Liver (tissue), 9 donors: ENCODE results near the gene COX17. TPM values are rescaled to one million over a fixed set of nuclear protein-coding genes. Genes with fewer than 3 reads are reported as not detected.

Experiments used
- DNase-seq: peaks from one replicate; pipeline ENCODE4 v3.0.0-alpha.2; 2017; ENCODE audit warnings: low spot score
- H3K27ac ChIP-seq, 2 donors: one replicate each; pipeline ENCODE4 v1.7.0; 2013; ENCODE audit warnings: inconsistent platforms in 2 of 2, low read length in 2 of 2, control low read depth in 1 of 2, low read depth in 1 of 2, mild to moderate bottlenecking in 1 of 2
- H3K27me3 ChIP-seq, 4 donors: one replicate each; pipeline versions ENCODE4 v1.6.1 to v1.7.0; 2013; ENCODE audit warnings: low read length in 3 of 4, inconsistent platforms in 1 of 4, mild to moderate bottlenecking in 1 of 4, moderate library complexity in 1 of 4; ENCODE audit not compliant: control insufficient read depth in 4 of 4, insufficient read depth in 4 of 4
- H3K36me3 ChIP-seq, 4 donors: one replicate each; pipeline versions ENCODE4 v1.6.1 to v1.7.0; 2013; ENCODE audit warnings: low read length in 3 of 4, mild to moderate bottlenecking in 3 of 4, low read depth in 1 of 4, moderate library complexity in 1 of 4; ENCODE audit not compliant: control insufficient read depth in 4 of 4, insufficient read depth in 3 of 4
- H3K4me1 ChIP-seq, 4 donors: one replicate each; pipeline versions ENCODE4 v1.6.1 to v1.7.0; 2013; ENCODE audit warnings: low read length in 3 of 4, mild to moderate bottlenecking in 3 of 4, moderate library complexity in 1 of 4; ENCODE audit not compliant: control insufficient read depth in 4 of 4, insufficient read depth in 4 of 4
- H3K4me3 ChIP-seq, 3 donors: one replicate each; pipeline versions ENCODE4 v1.6.1 to v1.7.0; 2013; ENCODE audit warnings: low read length in 3 of 3, control low read depth in 1 of 3, low read depth in 1 of 3, mild to moderate bottlenecking in 1 of 3
- H3K9ac ChIP-seq, 2 donors: one replicate each; pipeline ENCODE4 v1.7.0; 2013; ENCODE audit warnings: low read length in 2 of 2, mild to moderate bottlenecking in 2 of 2, moderate library complexity in 2 of 2, control low read depth in 1 of 2, low read depth in 1 of 2
- H3K9me3 ChIP-seq, 4 donors: one replicate each; pipeline versions ENCODE4 v1.6.1 to v1.7.0; 2013; ENCODE audit warnings: low read length in 3 of 4; ENCODE audit not compliant: control insufficient read depth in 4 of 4
- EGR1 ChIP-seq, 2 donors: IDR thresholded peaks; 2 replicates each; pipeline ENCODE4 v1.6.1; 2016 to 2018; ENCODE audit warnings: antibody characterized with exemption in 2 of 2, low read depth in 2 of 2
- FOXA1 ChIP-seq: IDR thresholded peaks from 2 replicates; pipeline ENCODE4 v1.6.1; 2016; ENCODE audit warnings: antibody characterized with exemption
- FOXA2 ChIP-seq: IDR thresholded peaks from 2 replicates; pipeline ENCODE4 v1.6.1; 2016; ENCODE audit warnings: antibody characterized with exemption
- GABPA ChIP-seq, 2 donors: IDR thresholded peaks in 1 of 2; conservative IDR thresholded peaks in 1 of 2; 2 replicates each; pipeline ENCODE4 v1.6.1; 2016; ENCODE audit warnings: antibody characterized with exemption in 2 of 2, mild to moderate bottlenecking in 1 of 2, moderate library complexity in 1 of 2
- HNF4G ChIP-seq: IDR thresholded peaks from 2 replicates; pipeline ENCODE4 v1.6.1; 2016; ENCODE audit warnings: antibody characterized with exemption
- JUND ChIP-seq, 2 donors: IDR thresholded peaks; 2 replicates each; pipeline ENCODE4 v1.6.1; 2016; ENCODE audit warnings: antibody characterized with exemption in 2 of 2
- NR2F2 ChIP-seq: IDR thresholded peaks from 2 replicates; pipeline ENCODE4 v1.6.1; 2016; ENCODE audit warnings: antibody characterized with exemption
- RAD21 ChIP-seq, 2 donors: IDR thresholded peaks; 2 replicates each; pipeline ENCODE4 v1.6.1; 2016; ENCODE audit warnings: antibody characterized with exemption in 2 of 2, mild to moderate bottlenecking in 2 of 2
- RXRA ChIP-seq, 2 donors: IDR thresholded peaks; 2 replicates each; pipeline ENCODE4 v1.6.1; 2017 to 2018; ENCODE audit warnings: antibody characterized with exemption in 2 of 2, mild to moderate bottlenecking in 1 of 2
- SP1 ChIP-seq: IDR thresholded peaks from 2 replicates; pipeline ENCODE4 v1.6.1; 2018; ENCODE audit warnings: antibody characterized with exemption, mild to moderate bottlenecking
- TAF1 ChIP-seq: conservative IDR thresholded peaks from 2 replicates; pipeline ENCODE4 v1.6.1; 2016; ENCODE audit warnings: antibody characterized with exemption, mild to moderate bottlenecking
- YY1 ChIP-seq: IDR thresholded peaks from 2 replicates; pipeline ENCODE4 v1.6.1; 2016; ENCODE audit warnings: antibody characterized with exemption, mild to moderate bottlenecking
- WGBS: extraction: QIAGEN DNeasy Blood & Tissue Kit; methylation state at CpG from one replicate; pipeline ENCODE4 v1.1.7; 2013; 5-methylcytosine and 5-hydroxymethylcytosine counted together
- polyA plus RNA-seq, 2 donors: library from polyadenylated mRNA; stranded (reverse) in 1 of 2; unstranded in 1 of 2; fragments of 200-250 nt in 1 of 2; fragments of >200 nt in 1 of 2; fragmentation: Nextera tagmentation in 1 of 2; extraction: Ambion mirVana in 1 of 2; gene quantifications; one replicate each; pipeline versions ENCODE4 v1.2.1 to v1.2.3, GENCODE V29; 2013 to 2015
- total RNA-seq, 2 donors: library from RNA; depleted of rRNA; stranded (reverse); fragments of >200 nt; gene quantifications; one replicate each; pipeline ENCODE4 v1.2.3, GENCODE V29; 2014
- TF ChIP-seq, protein P1 (sequence below): IDR thresholded peaks from 2 replicates; pipeline ENCODE4 v1.6.1; 2016; ENCODE audit warnings: antibody characterized with exemption
- TF ChIP-seq, protein P2 (sequence below): IDR thresholded peaks from 2 replicates; pipeline ENCODE4 v1.6.1; 2016; ENCODE audit warnings: antibody characterized with exemption, mild to moderate bottlenecking
- TF ChIP-seq, protein P3 (sequence below): fragments of 150-350 bp; IDR thresholded peaks from 2 replicates; pipeline ENCODE4 v1.5.1; 2017; ENCODE audit warnings: improper control_type of control experiment, low read depth, low read length; ENCODE audit not compliant: missing input control
- TF ChIP-seq, protein P4 (sequence below): IDR thresholded peaks from 2 replicates; pipeline ENCODE4 v1.6.1; 2016; ENCODE audit warnings: antibody characterized with exemption
- TF ChIP-seq, protein P5 (sequence below): IDR thresholded peaks from 2 replicates; pipeline ENCODE4 v1.6.1; 2016; ENCODE audit warnings: antibody characterized with exemption
- donor health status: healthy.
- donor health status: healthy.
- donor health status: healthy.
- donor health status: healthy.
- donor health status: healthy.

Gene COX17
- total and polyA plus RNA-seq, 4 donors, result 10.3 to 164 (median 49.0) TPM

DNA sequence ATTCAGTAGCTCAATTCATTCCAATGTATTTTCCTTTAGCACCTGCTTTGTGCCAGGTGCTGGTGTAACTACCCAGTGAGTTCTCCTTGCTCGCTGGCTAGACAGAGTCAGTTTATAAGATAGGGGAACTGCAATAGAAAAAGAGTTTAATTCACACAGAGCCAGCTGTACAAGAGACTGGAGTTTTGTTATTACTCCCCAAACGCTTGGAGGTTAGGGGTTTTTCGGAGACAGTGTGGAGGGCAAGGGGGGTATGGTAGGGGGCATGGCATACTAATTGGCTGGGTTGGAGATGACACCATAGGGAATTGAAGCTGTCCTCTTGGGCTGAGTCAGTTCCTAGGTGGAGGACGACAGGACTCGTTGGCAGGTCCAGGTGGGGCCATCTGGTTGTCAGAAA, 20.2 kb upstream of the COX17 start:
- no peak for DNase-seq
- Histone ChIP-seq H3K4me3 (no peak overlapping the region), H3K27me3 (no peaks in the 10 kb centered on the region), H3K27ac (no peak overlapping the region), H3K4me1 (peaks cover 1 to 5% (median 3%) of the 10 kb centered on the region in 4 donors), H3K36me3 (no peaks in the 10 kb centered on the region), H3K9me3 (no peaks in the 10 kb centered on the region), H3K9ac (no peak overlapping the region)
- TF ChIP-seq SP1, result no peak
- TF ChIP-seq GABPA (IDR thresholded peaks at IDR 0.05 in 1 of 2, conservative IDR thresholded peaks at IDR 0.05 in 1 of 2), result no peak
- no peak for TF ChIP-seq FOXA1
- TF ChIP-seq FOXA2, result no peak
- TF ChIP-seq JUND (IDR thresholded peaks at IDR 0.05), result no peak
- TF ChIP-seq, protein P1, sequence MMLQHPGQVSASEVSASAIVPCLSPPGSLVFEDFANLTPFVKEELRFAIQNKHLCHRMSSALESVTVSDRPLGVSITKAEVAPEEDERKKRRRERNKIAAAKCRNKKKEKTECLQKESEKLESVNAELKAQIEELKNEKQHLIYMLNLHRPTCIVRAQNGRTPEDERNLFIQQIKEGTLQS, result no peak
- TF ChIP-seq NR2F2, result no peak
- TF ChIP-seq TAF1, result no peak
- TF ChIP-seq YY1, result no peak
- TF ChIP-seq RXRA (IDR thresholded peaks at IDR 0.05), result no peak
- no peak for TF ChIP-seq RAD21 (IDR thresholded peaks at IDR 0.05)
- TF ChIP-seq HNF4G, result no peak
- TF ChIP-seq, protein P2, sequence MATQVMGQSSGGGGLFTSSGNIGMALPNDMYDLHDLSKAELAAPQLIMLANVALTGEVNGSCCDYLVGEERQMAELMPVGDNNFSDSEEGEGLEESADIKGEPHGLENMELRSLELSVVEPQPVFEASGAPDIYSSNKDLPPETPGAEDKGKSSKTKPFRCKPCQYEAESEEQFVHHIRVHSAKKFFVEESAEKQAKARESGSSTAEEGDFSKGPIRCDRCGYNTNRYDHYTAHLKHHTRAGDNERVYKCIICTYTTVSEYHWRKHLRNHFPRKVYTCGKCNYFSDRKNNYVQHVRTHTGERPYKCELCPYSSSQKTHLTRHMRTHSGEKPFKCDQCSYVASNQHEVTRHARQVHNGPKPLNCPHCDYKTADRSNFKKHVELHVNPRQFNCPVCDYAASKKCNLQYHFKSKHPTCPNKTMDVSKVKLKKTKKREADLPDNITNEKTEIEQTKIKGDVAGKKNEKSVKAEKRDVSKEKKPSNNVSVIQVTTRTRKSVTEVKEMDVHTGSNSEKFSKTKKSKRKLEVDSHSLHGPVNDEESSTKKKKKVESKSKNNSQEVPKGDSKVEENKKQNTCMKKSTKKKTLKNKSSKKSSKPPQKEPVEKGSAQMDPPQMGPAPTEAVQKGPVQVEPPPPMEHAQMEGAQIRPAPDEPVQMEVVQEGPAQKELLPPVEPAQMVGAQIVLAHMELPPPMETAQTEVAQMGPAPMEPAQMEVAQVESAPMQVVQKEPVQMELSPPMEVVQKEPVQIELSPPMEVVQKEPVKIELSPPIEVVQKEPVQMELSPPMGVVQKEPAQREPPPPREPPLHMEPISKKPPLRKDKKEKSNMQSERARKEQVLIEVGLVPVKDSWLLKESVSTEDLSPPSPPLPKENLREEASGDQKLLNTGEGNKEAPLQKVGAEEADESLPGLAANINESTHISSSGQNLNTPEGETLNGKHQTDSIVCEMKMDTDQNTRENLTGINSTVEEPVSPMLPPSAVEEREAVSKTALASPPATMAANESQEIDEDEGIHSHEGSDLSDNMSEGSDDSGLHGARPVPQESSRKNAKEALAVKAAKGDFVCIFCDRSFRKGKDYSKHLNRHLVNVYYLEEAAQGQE, result no peak
- TF ChIP-seq, protein P3, sequence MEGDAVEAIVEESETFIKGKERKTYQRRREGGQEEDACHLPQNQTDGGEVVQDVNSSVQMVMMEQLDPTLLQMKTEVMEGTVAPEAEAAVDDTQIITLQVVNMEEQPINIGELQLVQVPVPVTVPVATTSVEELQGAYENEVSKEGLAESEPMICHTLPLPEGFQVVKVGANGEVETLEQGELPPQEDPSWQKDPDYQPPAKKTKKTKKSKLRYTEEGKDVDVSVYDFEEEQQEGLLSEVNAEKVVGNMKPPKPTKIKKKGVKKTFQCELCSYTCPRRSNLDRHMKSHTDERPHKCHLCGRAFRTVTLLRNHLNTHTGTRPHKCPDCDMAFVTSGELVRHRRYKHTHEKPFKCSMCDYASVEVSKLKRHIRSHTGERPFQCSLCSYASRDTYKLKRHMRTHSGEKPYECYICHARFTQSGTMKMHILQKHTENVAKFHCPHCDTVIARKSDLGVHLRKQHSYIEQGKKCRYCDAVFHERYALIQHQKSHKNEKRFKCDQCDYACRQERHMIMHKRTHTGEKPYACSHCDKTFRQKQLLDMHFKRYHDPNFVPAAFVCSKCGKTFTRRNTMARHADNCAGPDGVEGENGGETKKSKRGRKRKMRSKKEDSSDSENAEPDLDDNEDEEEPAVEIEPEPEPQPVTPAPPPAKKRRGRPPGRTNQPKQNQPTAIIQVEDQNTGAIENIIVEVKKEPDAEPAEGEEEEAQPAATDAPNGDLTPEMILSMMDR, result no peak
- no peak for TF ChIP-seq EGR1 (IDR thresholded peaks at IDR 0.05; ENCODE audit: low read depth in 2 of 2)
- 88% methylated on average over 5 of the region's 5 CpGs for WGBS

DNA sequence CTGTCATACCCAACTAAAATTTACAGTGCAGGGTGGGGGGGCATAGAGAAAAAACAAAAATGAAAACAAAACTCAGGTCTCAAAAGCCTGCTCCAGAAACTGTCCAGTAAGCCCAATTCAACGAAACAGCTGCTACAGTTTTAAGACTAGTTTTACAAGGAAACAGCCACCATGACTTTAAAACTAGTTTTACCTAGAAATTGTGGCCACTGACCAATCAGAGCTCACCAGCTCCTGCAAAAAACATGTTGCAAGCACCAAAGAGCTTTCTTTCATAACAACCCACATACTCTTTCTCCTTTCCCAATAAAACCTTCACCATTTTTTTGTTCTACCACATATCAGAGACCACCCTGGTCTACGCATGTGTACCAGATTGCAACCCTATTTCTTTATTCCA, 18.3 kb upstream of the COX17 start:
- WGBS, result 96% methylated on average over 2 of the region's 2 CpGs
- H3K9ac ChIP-seq, result no peak overlapping the region

More for the DNA sequence above, 18.3 kb upstream of the COX17 start:
- no peaks in the 10 kb centered on the region for H3K9me3 ChIP-seq
- no peak overlapping the region for H3K4me3 ChIP-seq
- DNase-seq, result no peak
- no peaks in the 10 kb centered on the region for H3K36me3 ChIP-seq
- H3K27me3 ChIP-seq, result no peaks in the 10 kb centered on the region
- H3K4me1 ChIP-seq, result no peaks in the 10 kb centered on the region
- H3K27ac ChIP-seq, result no peak overlapping the region
- TF ChIP-seq GABPA (IDR thresholded peaks at IDR 0.05 in 1 of 2, conservative IDR thresholded peaks at IDR 0.05 in 1 of 2) (no peak), RAD21 (IDR thresholded peaks at IDR 0.05) (no peak), JUND (IDR thresholded peaks at IDR 0.05) (no peak)
- TF ChIP-seq, protein P4, sequence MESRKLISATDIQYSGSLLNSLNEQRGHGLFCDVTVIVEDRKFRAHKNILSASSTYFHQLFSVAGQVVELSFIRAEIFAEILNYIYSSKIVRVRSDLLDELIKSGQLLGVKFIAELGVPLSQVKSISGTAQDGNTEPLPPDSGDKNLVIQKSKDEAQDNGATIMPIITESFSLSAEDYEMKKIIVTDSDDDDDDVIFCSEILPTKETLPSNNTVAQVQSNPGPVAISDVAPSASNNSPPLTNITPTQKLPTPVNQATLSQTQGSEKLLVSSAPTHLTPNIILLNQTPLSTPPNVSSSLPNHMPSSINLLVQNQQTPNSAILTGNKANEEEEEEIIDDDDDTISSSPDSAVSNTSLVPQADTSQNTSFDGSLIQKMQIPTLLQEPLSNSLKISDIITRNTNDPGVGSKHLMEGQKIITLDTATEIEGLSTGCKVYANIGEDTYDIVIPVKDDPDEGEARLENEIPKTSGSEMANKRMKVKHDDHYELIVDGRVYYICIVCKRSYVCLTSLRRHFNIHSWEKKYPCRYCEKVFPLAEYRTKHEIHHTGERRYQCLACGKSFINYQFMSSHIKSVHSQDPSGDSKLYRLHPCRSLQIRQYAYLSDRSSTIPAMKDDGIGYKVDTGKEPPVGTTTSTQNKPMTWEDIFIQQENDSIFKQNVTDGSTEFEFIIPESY, result no peak
- TF ChIP-seq, protein P5, sequence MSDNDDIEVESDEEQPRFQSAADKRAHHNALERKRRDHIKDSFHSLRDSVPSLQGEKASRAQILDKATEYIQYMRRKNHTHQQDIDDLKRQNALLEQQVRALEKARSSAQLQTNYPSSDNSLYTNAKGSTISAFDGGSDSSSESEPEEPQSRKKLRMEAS, result no peak
- TF ChIP-seq, protein P3, result no peak
